HPDE6-E6E7 (cell line): Measurements from ENCODE around the gene PIAS4.
"Not testable (repeated sequence)": the region's sequence is repeated elsewhere in the genome, so short reads cannot be mapped to it uniquely, and the experiment has no call there.

ENCODE experiments used
- DNase-seq: peaks from one replicate; pipeline ENCODE4 v3.0.0; 2011; ENCODE audit warnings: missing footprints; ENCODE audit errors: extremely low spot score

The PIAS4 gene

GRCh38 chr19:3995607-3996006 is 11.9 kb upstream of the PIAS4 start:
- DNase-seq, result no peak

- DNase-seq, result not testable (repeated sequence)
These were observed 8.7 kb upstream of the PIAS4 start for GRCh38 chr19:3998667-3999412.

GRCh38 chr19:4000798-4001197 is 6.7 kb upstream of the PIAS4 start:
- DNase-seq, result not testable (repeated sequence)

- not testable (repeated sequence) for DNase-seq
These were observed 2.1 kb upstream of the PIAS4 start for GRCh38 chr19:4005436-4005835.

- no peak for DNase-seq
These were observed 452 bp downstream of the PIAS4 start for GRCh38 chr19:4007836-4008539.

GRCh38 chr19:4009990-4010807 is 2.7 kb downstream of the PIAS4 start:
- DNase-seq, result no peak

GRCh38 chr19:4010808-4011110 is 3.2 kb downstream of the PIAS4 start:
- DNase-seq, result no peak

GRCh38 chr19:4011430-4011829 is 3.9 kb downstream of the PIAS4 start:
- not testable (repeated sequence) for DNase-seq

- no peak for DNase-seq
These were observed 4.8 kb downstream of the PIAS4 start for GRCh38 chr19:4012092-4012974.

GRCh38 chr19:4012975-4013634 is 5.6 kb downstream of the PIAS4 start:
- no peak for DNase-seq

- no peak for DNase-seq
These were observed 6.5 kb downstream of the PIAS4 start for GRCh38 chr19:4013886-4014540.

- no peak for DNase-seq
These were observed 7.3 kb downstream of the PIAS4 start for GRCh38 chr19:4014541-4015491.

- DNase-seq, result no peak
These were observed 8.3 kb downstream of the PIAS4 start for GRCh38 chr19:4015705-4016402.

GRCh38 chr19:4016486-4016885 is 8.9 kb downstream of the PIAS4 start:
- DNase-seq, result no peak

- DNase-seq, result no peak
These were observed 9.5 kb downstream of the PIAS4 start for GRCh38 chr19:4016903-4017638.

GRCh38 chr19:4018140-4018613 is 10.6 kb downstream of the PIAS4 start:
- DNase-seq, result no peak

GRCh38 chr19:4018775-4019504 is 11.4 kb downstream of the PIAS4 start:
- DNase-seq, result no peak
